ENCODE measurements around the gene C17orf67. TPM values are rescaled to one million over a fixed set of nuclear protein-coding genes. Genes with fewer than 3 reads are reported as not detected.
A peak's percentile ranks its signal among the peaks of the same experiment; 100 is the strongest.

C17orf67 gene
- total and polyA plus RNA-seq, 10 donors = 2.0 to 10.4 (median 4.4) TPM

- no peak overlapping the region for H3K27ac ChIP-seq
- WGBS, 5 donors = 88 to 98% (median 94%) methylated on average over 4 of the region's 4 CpGs
- peaks cover 0 to 63% (median 31%) of the 10 kb centered on the region in 6 donors for H3K36me3 ChIP-seq
- no peaks in the 10 kb centered on the region for H3K9me3 ChIP-seq
- no peak overlapping the region for H3K4me3 ChIP-seq
- H3K4me1 ChIP-seq = peaks cover 0 to 14% (median 8%) of the 10 kb centered on the region in 6 donors
- TF ChIP-seq POLR2A (IDR thresholded peaks at IDR 0.05) = no peak
- no peak for TF ChIP-seq CTCF (IDR thresholded peaks at IDR 0.05 in 8 of 11, conservative IDR thresholded peaks at IDR 0.05 in 3 of 11)
- no peak for TF ChIP-seq POLR2AphosphoS5 (IDR thresholded peaks at IDR 0.05)
- DNase-seq = no peak
- no peaks in the 10 kb centered on the region for H3K27me3 ChIP-seq (replicated peaks in 1 of 7)
- intact Hi-C loops (cut with DNase I; ENCODE audit: low total_unique reads) = no loop called here
Observed at GRCh38 chr17:56847106-56847505, 13.4 kb upstream of the C17orf67 start.

- DNase-seq = no peak
- TF ChIP-seq POLR2A (IDR thresholded peaks at IDR 0.05) (no peak), POLR2AphosphoS5 (IDR thresholded peaks at IDR 0.05) (no peak), CTCF (IDR thresholded peaks at IDR 0.05 in 8 of 11, conservative IDR thresholded peaks at IDR 0.05 in 3 of 11) (no peak)
- 90 to 98% (median 91%) methylated on average over 1 of the region's 1 CpG for WGBS, 5 donors
Observed at GRCh38 chr17:56845934-56846333, 12.2 kb upstream of the C17orf67 start.

GRCh38 chr17:56842577-56842976 is 8.9 kb upstream of the C17orf67 start:
- H3K9me3 ChIP-seq = no peaks in the 10 kb centered on the region
- no peak for DNase-seq
- peaks cover 0 to 48% (median 19%) of the 10 kb centered on the region in 6 donors for H3K4me1 ChIP-seq
- H3K27me3 ChIP-seq (replicated peaks in 1 of 7) = no peaks in the 10 kb centered on the region
- H3K36me3 ChIP-seq = peaks cover 0 to 33% (median 7%) of the 10 kb centered on the region in 6 donors
- peak overlapping the region in 7 of 8 donors; percentile 5 to 63 (median 52) for H3K27ac ChIP-seq
- no peak overlapping the region for H3K4me3 ChIP-seq
- no peak for TF ChIP-seq CTCF (IDR thresholded peaks at IDR 0.05 in 8 of 11, conservative IDR thresholded peaks at IDR 0.05 in 3 of 11)
- no peak for TF ChIP-seq POLR2AphosphoS5 (IDR thresholded peaks at IDR 0.05)
- no peak for TF ChIP-seq POLR2A (IDR thresholded peaks at IDR 0.05)
- intact Hi-C loops (cut with DNase I; ENCODE audit: low total_unique reads) = no loop called here
- 57 to 73% (median 65%) methylated on average over 2 of the region's 2 CpGs for WGBS, 5 donors

More at GRCh38 chr17:56845934-56846333, 12.2 kb upstream of the C17orf67 start:
- Histone ChIP-seq H3K4me1 (peaks cover 0 to 25% (median 12%) of the 10 kb centered on the region in 6 donors), H3K36me3 (peaks cover 0 to 51% (median 26%) of the 10 kb centered on the region in 6 donors), H3K27ac (no peak overlapping the region), H3K27me3 (replicated peaks in 1 of 7) (no peaks in the 10 kb centered on the region), H3K9me3 (no peaks in the 10 kb centered on the region), H3K4me3 (no peak overlapping the region)
- intact Hi-C loops (cut with DNase I; ENCODE audit: low total_unique reads) = no loop called here

GRCh38 chr17:56838687-56839086 is 5.0 kb upstream of the C17orf67 start:
- H3K4me1 ChIP-seq = peaks cover 11 to 82% (median 49%) of the 10 kb centered on the region in 6 donors
- WGBS, 5 donors = 63 to 81% (median 74%) methylated on average over 3 of the region's 3 CpGs
- peak overlapping the region in 1 of 8 donors; percentile 89 for H3K4me3 ChIP-seq
- H3K27me3 ChIP-seq (replicated peaks in 1 of 7) = no peaks in the 10 kb centered on the region
- H3K27ac ChIP-seq = peak overlapping the region in 4 of 8 donors; percentile 19 to 98 (median 65)
- no peak for TF ChIP-seq POLR2A (IDR thresholded peaks at IDR 0.05)
- TF ChIP-seq CTCF (IDR thresholded peaks at IDR 0.05 in 8 of 11, conservative IDR thresholded peaks at IDR 0.05 in 3 of 11) = no peak
- TF ChIP-seq POLR2AphosphoS5 (IDR thresholded peaks at IDR 0.05) = no peak
- peaks cover 0 to 16% (median 3%) of the 10 kb centered on the region in 6 donors for H3K36me3 ChIP-seq
- DNase-seq = no peak
- no peaks in the 10 kb centered on the region for H3K9me3 ChIP-seq
- intact Hi-C loops (cut with DNase I; ENCODE audit: low total_unique reads) = no loop called here

All from spleen (tissue), 11 donors.